DLD1 (cell line): Measurements from ENCODE around the gene FKBP5.

Experiments
- in situ Hi-C: cut with HindIII; loops from 2 replicates; pipeline ENCODE4 v1.10.0; 2017; ENCODE audit warnings: low sequenced_read_pairs

The FKBP5 gene

GRCh38 chr6:35725081-35725708 lies 36.5 kb upstream of the FKBP5 start:
- in situ Hi-C loops = loop anchor here (25.0 kb wide), 1 partner anchor 163 kb away; no protein-coding TSS in a partner anchor

- in situ Hi-C loops = no loop called here
These were observed 35.8 kb upstream of the FKBP5 start for GRCh38 chr6:35724471-35724870.

GRCh38 chr6:35724059-35724458 lies 35.3 kb upstream of the FKBP5 start:
- in situ Hi-C loops = no loop called here

GRCh38 chr6:35723587-35723986 lies 34.9 kb upstream of the FKBP5 start:
- in situ Hi-C loops = no loop called here

- in situ Hi-C loops = no loop called here
These were observed 33.5 kb upstream of the FKBP5 start for GRCh38 chr6:35722121-35722761.

- in situ Hi-C loops = no loop called here
These were observed 31.4 kb upstream of the FKBP5 start for GRCh38 chr6:35719830-35720733.

- in situ Hi-C loops = no loop called here
These were observed 30.7 kb upstream of the FKBP5 start for GRCh38 chr6:35719404-35719829.

GRCh38 chr6:35718911-35719381 lies 30.2 kb upstream of the FKBP5 start:
- in situ Hi-C loops = no loop called here

GRCh38 chr6:35718375-35718736 lies 29.6 kb upstream of the FKBP5 start:
- in situ Hi-C loops = no loop called here

- in situ Hi-C loops = no loop called here
These were observed 29.0 kb upstream of the FKBP5 start for GRCh38 chr6:35717449-35718374.

- in situ Hi-C loops = no loop called here
These were observed 28.1 kb upstream of the FKBP5 start for GRCh38 chr6:35716798-35717197.

GRCh38 chr6:35713006-35713767 lies 24.5 kb upstream of the FKBP5 start:
- in situ Hi-C loops = no loop called here

GRCh38 chr6:35711731-35712130 lies 23.0 kb upstream of the FKBP5 start:
- in situ Hi-C loops = no loop called here

GRCh38 chr6:35710241-35710847 lies 21.6 kb upstream of the FKBP5 start:
- in situ Hi-C loops = no loop called here

- in situ Hi-C loops = no loop called here
These were observed 19.9 kb upstream of the FKBP5 start for GRCh38 chr6:35708585-35708984.

GRCh38 chr6:35707714-35708407 lies 19.1 kb upstream of the FKBP5 start:
- in situ Hi-C loops = no loop called here

- in situ Hi-C loops = no loop called here
These were observed 17.8 kb upstream of the FKBP5 start for GRCh38 chr6:35706468-35706867.

- in situ Hi-C loops = no loop called here
These were observed 14.8 kb upstream of the FKBP5 start for GRCh38 chr6:35703554-35703953.

- in situ Hi-C loops = no loop called here
These were observed 10.1 kb upstream of the FKBP5 start for GRCh38 chr6:35698858-35699257.
